ENCODE results near the gene MRTFB.

The MRTFB gene

DNA sequence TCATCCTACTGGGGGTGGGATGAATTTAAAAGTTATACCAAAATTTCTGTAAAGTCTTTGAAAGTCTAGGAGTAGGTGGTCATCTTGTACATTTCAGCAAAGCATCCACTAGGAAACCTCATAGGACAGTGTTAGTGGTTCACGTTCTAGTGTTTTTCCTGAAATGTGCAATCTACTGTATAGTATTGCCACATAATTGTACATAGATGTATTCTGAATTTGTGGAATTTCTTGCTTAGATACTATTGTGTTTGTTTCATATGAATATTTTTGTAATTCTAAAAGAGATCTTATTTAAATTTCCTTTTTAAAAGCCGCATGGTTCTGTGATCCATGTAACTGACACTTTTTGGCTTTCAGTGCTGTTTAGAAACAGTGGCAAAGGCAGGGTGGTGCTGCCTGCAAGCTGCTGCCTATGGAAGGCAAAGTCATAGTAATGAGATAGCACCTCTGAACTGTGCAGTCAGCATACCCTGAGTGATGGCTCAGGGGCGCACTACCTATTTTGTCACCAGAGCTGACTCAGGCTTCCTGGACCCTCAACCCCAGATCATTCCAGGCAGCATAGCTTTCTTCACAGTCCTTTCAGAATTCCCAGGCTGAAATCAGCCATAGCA is 193.3 kb downstream of the MRTFB start:
- H2AK5ac ChIP-seq (ENCODE audit: low read length, severe bottlenecking) = no peak overlapping the region
- H3K9ac ChIP-seq (ENCODE audit: low read length) = no peak overlapping the region
- H4K91ac ChIP-seq (ENCODE audit: low read length) = no peak overlapping the region
- H3K36me3 ChIP-seq (ENCODE audit: control insufficient read depth in 1 of 2, insufficient read depth in 2 of 2, low read depth in 1 of 2, low read length in 2 of 2) = peaks cover 28 to 92% of the 10 kb centered on the region in 2 experiments
- no peak overlapping the region for H2BK12ac ChIP-seq (ENCODE audit: low read length in 2 of 2)
- no peaks in the 10 kb centered on the region for H3K4me1 ChIP-seq (ENCODE audit: control insufficient read depth, insufficient read depth, low read depth, low read length)
- no peak overlapping the region for H3K18ac ChIP-seq (ENCODE audit: low read depth in 1 of 2, low read length in 2 of 2)
- H3K23ac ChIP-seq (ENCODE audit: low read length in 2 of 2) = no peak overlapping the region
- no peak overlapping the region for H2BK120ac ChIP-seq (ENCODE audit: low read depth, low read length)
- H3K14ac ChIP-seq (ENCODE audit: low read length in 2 of 2) = no peak overlapping the region
- H3K4me2 ChIP-seq (ENCODE audit: low read length, poor library complexity, severe bottlenecking) = no peak overlapping the region
- no peak overlapping the region for H4K8ac ChIP-seq (ENCODE audit: low read length)
- H3K4me3 ChIP-seq (ENCODE audit: insufficient read depth in 1 of 2, low read depth in 1 of 2, low read length in 2 of 2) = no peak overlapping the region
- no peak overlapping the region for H2AFZ ChIP-seq (ENCODE audit: low read depth, low read length)
- WGBS = 97% methylated on average over 2 of the region's 3 CpGs
- no peaks in the 10 kb centered on the region for H3K27me3 ChIP-seq (ENCODE audit: control insufficient read depth in 1 of 2, insufficient read depth in 1 of 2, low read length in 2 of 2)
- no peak for DNase-seq
- H2BK15ac ChIP-seq (ENCODE audit: low read depth, poor library complexity, severe bottlenecking) = no peak overlapping the region
- H3K4ac ChIP-seq (ENCODE audit: low read depth in 1 of 2, low read length in 2 of 2) = no peak overlapping the region
- H3K9me3 ChIP-seq (ENCODE audit: control insufficient read depth, low read length) = peaks cover 6% of the 10 kb centered on the region
- no peaks in the 10 kb centered on the region for H3K79me1 ChIP-seq (replicated peaks; ENCODE audit: low read length, poor library complexity, severe bottlenecking)
- no peak overlapping the region for H2BK5ac ChIP-seq (ENCODE audit: low read depth, low read length, poor library complexity, severe bottlenecking)
- no peak overlapping the region for H3K27ac ChIP-seq (ENCODE audit: low read length, poor library complexity, severe bottlenecking)

DNA sequence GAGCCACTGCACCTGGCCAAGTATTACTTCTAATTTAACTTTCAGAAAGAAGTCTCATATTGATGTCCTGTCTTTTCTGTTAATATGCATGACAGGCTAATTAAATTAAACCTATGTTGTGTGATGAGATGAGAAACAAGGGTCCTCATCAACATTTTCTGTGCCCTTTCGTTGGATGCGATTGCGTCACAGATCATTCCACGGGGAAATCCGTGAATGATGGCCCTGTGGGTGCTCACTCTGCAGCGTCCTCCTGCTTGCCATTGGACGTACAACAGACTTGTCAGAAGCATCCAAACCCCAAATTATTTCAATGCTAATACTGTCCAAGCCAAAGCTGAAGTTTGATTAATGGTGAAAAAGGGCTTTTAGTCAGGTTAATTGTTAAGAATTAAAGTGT is 197.0 kb downstream of the MRTFB start:
- no peaks in the 10 kb centered on the region for H3K79me1 ChIP-seq (replicated peaks; ENCODE audit: low read length, poor library complexity, severe bottlenecking)
- WGBS = 99% methylated on average over 5 of the region's 7 CpGs

DNA sequence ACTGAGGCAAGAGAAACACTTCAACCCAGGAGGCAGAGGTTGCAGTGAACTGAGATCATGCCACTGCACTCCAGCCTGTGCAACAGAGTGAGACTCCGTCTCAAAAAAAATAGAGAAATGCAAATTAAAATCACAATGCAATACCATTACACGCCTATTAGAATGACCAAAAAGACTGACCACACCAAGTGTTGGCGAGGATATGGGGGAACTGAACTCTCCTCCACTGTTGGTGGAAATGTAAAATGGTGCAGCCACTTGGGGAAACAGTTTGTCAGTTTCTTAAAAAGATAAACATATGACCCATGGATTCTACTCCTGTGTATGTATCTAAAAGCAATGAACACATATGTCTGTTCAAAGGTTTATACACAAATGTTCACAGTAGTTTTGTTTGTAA is 204.8 kb downstream of the MRTFB start:
- H2BK15ac ChIP-seq (ENCODE audit: low read depth, poor library complexity, severe bottlenecking) = no peak overlapping the region
- DNase-seq = no peak
- H3K4ac ChIP-seq (ENCODE audit: low read depth in 1 of 2, low read length in 2 of 2) = no peak overlapping the region
- H3K27me3 ChIP-seq (ENCODE audit: control insufficient read depth in 1 of 2, insufficient read depth in 1 of 2, low read length in 2 of 2) = no peaks in the 10 kb centered on the region
- H3K23ac ChIP-seq (ENCODE audit: low read length in 2 of 2) = no peak overlapping the region
- H2AK5ac ChIP-seq (ENCODE audit: low read length, severe bottlenecking) = no peak overlapping the region
- H3K18ac ChIP-seq (ENCODE audit: low read depth in 1 of 2, low read length in 2 of 2) = no peak overlapping the region
- H4K91ac ChIP-seq (ENCODE audit: low read length) = no peak overlapping the region
- H3K27ac ChIP-seq (ENCODE audit: low read length, poor library complexity, severe bottlenecking) = no peak overlapping the region
- H3K36me3 ChIP-seq (ENCODE audit: control insufficient read depth in 1 of 2, insufficient read depth in 2 of 2, low read depth in 1 of 2, low read length in 2 of 2) = no peaks in the 10 kb centered on the region
- H3K9ac ChIP-seq (ENCODE audit: low read length) = no peak overlapping the region
- H3K4me1 ChIP-seq (ENCODE audit: control insufficient read depth, insufficient read depth, low read depth, low read length) = no peaks in the 10 kb centered on the region
- no CpG with 5 or more reads among the region's 3 CpGs for WGBS
- no peak overlapping the region for H2BK120ac ChIP-seq (ENCODE audit: low read depth, low read length)
- H2BK12ac ChIP-seq (ENCODE audit: low read length in 2 of 2) = no peak overlapping the region
- H3K4me3 ChIP-seq (ENCODE audit: insufficient read depth in 1 of 2, low read depth in 1 of 2, low read length in 2 of 2) = no peak overlapping the region
- no peak overlapping the region for H2BK5ac ChIP-seq (ENCODE audit: low read depth, low read length, poor library complexity, severe bottlenecking)
- H3K14ac ChIP-seq (ENCODE audit: low read length in 2 of 2) = no peak overlapping the region
- no peak overlapping the region for H3K4me2 ChIP-seq (ENCODE audit: low read length, poor library complexity, severe bottlenecking)
- H3K9me3 ChIP-seq (ENCODE audit: control insufficient read depth, low read length) = peaks cover 8% of the 10 kb centered on the region
- no peaks in the 10 kb centered on the region for H3K79me1 ChIP-seq (replicated peaks; ENCODE audit: low read length, poor library complexity, severe bottlenecking)
- no peak overlapping the region for H4K8ac ChIP-seq (ENCODE audit: low read length)
- no peak overlapping the region for H2AFZ ChIP-seq (ENCODE audit: low read depth, low read length)

More for the DNA sequence above, 197.0 kb downstream of the MRTFB start:
- Histone ChIP-seq H4K91ac (ENCODE audit: low read length) (no peak overlapping the region), H3K27ac (ENCODE audit: low read length, poor library complexity, severe bottlenecking) (no peak overlapping the region), H2AFZ (ENCODE audit: low read depth, low read length) (no peak overlapping the region), H3K4me1 (ENCODE audit: control insufficient read depth, insufficient read depth, low read depth, low read length) (no peaks in the 10 kb centered on the region), H2BK15ac (ENCODE audit: low read depth, poor library complexity, severe bottlenecking) (no peak overlapping the region), H3K4me3 (ENCODE audit: insufficient read depth in 1 of 2, low read depth in 1 of 2, low read length in 2 of 2) (no peak overlapping the region), H3K36me3 (ENCODE audit: control insufficient read depth in 1 of 2, insufficient read depth in 2 of 2, low read depth in 1 of 2, low read length in 2 of 2) (peaks cover 13 to 56% of the 10 kb centered on the region in 2 experiments), H2BK120ac (ENCODE audit: low read depth, low read length) (no peak overlapping the region), H3K27me3 (ENCODE audit: control insufficient read depth in 1 of 2, insufficient read depth in 1 of 2, low read length in 2 of 2) (no peaks in the 10 kb centered on the region), H2BK5ac (ENCODE audit: low read depth, low read length, poor library complexity, severe bottlenecking) (no peak overlapping the region), H3K4me2 (ENCODE audit: low read length, poor library complexity, severe bottlenecking) (no peak overlapping the region), H2AK5ac (ENCODE audit: low read length, severe bottlenecking) (no peak overlapping the region), H4K8ac (ENCODE audit: low read length) (no peak overlapping the region), H3K9ac (ENCODE audit: low read length) (no peak overlapping the region), H3K9me3 (ENCODE audit: control insufficient read depth, low read length) (peaks cover 27% of the 10 kb centered on the region), H3K23ac (ENCODE audit: low read length in 2 of 2) (no peak overlapping the region), H2BK12ac (ENCODE audit: low read length in 2 of 2) (no peak overlapping the region), H3K18ac (ENCODE audit: low read depth in 1 of 2, low read length in 2 of 2) (no peak overlapping the region), H3K14ac (ENCODE audit: low read length in 2 of 2) (no peak overlapping the region), H3K4ac (ENCODE audit: low read depth in 1 of 2, low read length in 2 of 2) (no peak overlapping the region)
- DNase-seq = no peak

DNA sequence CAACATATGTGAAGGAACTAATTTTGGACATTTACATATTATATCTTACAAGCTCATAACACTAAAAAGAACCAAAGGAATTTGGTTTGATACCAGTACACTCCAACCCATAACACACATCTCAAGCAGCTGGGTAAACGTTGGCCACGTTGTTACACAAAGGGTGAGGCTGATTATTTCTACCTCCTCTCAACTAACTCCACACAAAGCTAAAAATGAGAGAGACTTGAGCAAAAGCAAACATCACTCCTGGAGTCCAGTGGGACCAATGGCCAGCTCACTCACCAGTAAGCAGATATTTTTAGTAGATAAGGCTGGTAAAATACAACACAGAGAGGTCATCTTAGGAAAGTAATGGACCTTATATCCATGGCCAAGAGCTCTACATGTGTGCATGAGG is 207.6 kb downstream of the MRTFB start:
- no peaks in the 10 kb centered on the region for H3K79me1 ChIP-seq (replicated peaks; ENCODE audit: low read length, poor library complexity, severe bottlenecking)
- H2AK5ac ChIP-seq (ENCODE audit: low read length, severe bottlenecking) = no peak overlapping the region
- no peak overlapping the region for H2BK15ac ChIP-seq (ENCODE audit: low read depth, poor library complexity, severe bottlenecking)
- H3K23ac ChIP-seq (ENCODE audit: low read length in 2 of 2) = no peak overlapping the region
- no peak overlapping the region for H2AFZ ChIP-seq (ENCODE audit: low read depth, low read length)
- H3K27me3 ChIP-seq (ENCODE audit: control insufficient read depth in 1 of 2, insufficient read depth in 1 of 2, low read length in 2 of 2) = no peaks in the 10 kb centered on the region
- H3K27ac ChIP-seq (ENCODE audit: low read length, poor library complexity, severe bottlenecking) = no peak overlapping the region
- 90% methylated on average over 2 of the region's 2 CpGs for WGBS
- H4K91ac ChIP-seq (ENCODE audit: low read length) = no peak overlapping the region
- H3K4me3 ChIP-seq (ENCODE audit: insufficient read depth in 1 of 2, low read depth in 1 of 2, low read length in 2 of 2) = no peak overlapping the region
- H3K4me1 ChIP-seq (ENCODE audit: control insufficient read depth, insufficient read depth, low read depth, low read length) = no peaks in the 10 kb centered on the region
- H2BK120ac ChIP-seq (ENCODE audit: low read depth, low read length) = no peak overlapping the region
- H2BK12ac ChIP-seq (ENCODE audit: low read length in 2 of 2) = no peak overlapping the region
- no peak overlapping the region for H3K9ac ChIP-seq (ENCODE audit: low read length)
- DNase-seq = no peak
- no peak overlapping the region for H3K4ac ChIP-seq (ENCODE audit: low read depth in 1 of 2, low read length in 2 of 2)
- H3K36me3 ChIP-seq (ENCODE audit: control insufficient read depth in 1 of 2, insufficient read depth in 2 of 2, low read depth in 1 of 2, low read length in 2 of 2) = no peaks in the 10 kb centered on the region
- no peaks in the 10 kb centered on the region for H3K9me3 ChIP-seq (ENCODE audit: control insufficient read depth, low read length)
- H3K4me2 ChIP-seq (ENCODE audit: low read length, poor library complexity, severe bottlenecking) = no peak overlapping the region
- no peak overlapping the region for H4K8ac ChIP-seq (ENCODE audit: low read length)
- H3K18ac ChIP-seq (ENCODE audit: low read depth in 1 of 2, low read length in 2 of 2) = no peak overlapping the region
- no peak overlapping the region for H2BK5ac ChIP-seq (ENCODE audit: low read depth, low read length, poor library complexity, severe bottlenecking)
- no peak overlapping the region for H3K14ac ChIP-seq (ENCODE audit: low read length in 2 of 2)

All from mesenchymal stem cell (in vitro differentiated cells and primary cell).